ENCODE results near the gene FAM186B.
"Not testable (repeated sequence)": the region's sequence is repeated elsewhere in the genome, so short reads cannot be mapped to it uniquely, and the experiment has no call there.

Gene FAM186B

DNA sequence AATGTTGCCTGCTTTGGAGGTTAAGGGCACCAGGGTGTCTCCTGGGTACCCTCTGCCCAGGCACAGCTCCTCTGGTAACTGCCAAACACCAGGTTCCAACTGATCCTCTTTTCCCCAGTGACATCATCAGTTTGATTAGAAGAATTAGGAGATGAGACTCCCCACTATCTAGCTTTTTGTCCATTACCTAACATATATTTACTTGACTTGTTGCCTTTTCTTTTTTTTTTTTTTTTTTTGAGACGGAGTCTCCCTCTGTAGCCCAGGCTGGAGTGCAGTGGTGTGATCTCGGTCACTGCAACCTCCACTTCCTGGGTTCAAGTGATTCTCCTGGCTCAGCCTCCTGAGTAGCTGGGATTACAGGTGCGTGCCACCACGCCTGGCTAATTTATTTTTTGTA, at the start of gene FAM186B:
Gene FAM186B, minus strand, starts transcription at position 101 of the 400 bp plus-strand sequence. CDS start 162 bp downstream, outside the sequence.
- not testable (repeated sequence) for DNase-seq (ENCODE audit: low read depth)

DNA sequence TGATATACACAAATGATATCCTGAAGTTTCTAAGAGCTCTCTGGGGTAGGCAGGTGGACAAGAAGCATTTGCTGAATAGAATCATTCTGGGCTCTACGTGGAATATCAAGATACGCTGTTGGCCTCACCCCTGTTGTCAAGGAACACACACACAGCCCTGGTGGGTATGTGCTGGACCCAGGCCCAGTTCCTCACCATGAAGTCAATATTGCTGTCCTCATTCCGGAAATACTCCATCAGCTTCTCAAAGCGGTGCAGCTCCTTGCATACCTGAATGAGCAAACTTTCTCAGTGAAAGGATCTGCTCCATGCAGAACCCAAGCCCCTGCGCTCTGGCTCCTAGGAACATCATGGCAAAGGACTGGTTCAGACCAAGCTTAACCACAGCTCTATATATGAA, 49.3 kb upstream of the FAM186B start:
- DNase-seq (ENCODE audit: low read depth): no peak

GRCh38 chr12:49652921-49653520, 47.6 kb upstream of the FAM186B start:
- no peak for DNase-seq (ENCODE audit: low read depth)

DNA sequence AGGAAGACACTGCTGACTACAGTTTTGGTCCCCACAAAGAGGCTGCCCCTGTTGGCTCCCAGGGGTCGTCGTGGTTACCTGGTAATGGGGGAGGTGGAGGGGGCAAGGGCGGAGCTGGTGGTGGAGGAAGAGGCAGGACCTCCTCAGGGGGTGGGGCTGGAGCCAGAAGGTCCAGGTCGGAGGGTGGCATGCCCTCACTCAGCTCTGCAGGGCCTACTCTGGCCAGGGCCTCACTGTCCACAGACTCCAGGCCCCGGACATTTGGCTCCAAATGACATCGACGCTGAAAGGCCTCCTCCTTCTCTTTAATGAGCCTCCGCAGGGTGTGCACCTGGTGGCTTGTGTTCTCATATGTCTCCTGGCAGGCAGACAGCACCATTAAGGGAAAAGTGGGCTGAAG, 46.4 kb upstream of the FAM186B start:
- no peak for DNase-seq (ENCODE audit: low read depth)

GRCh38 chr12:49649892-49650291, 44.5 kb upstream of the FAM186B start:
- DNase-seq (ENCODE audit: low read depth): no peak

DNA sequence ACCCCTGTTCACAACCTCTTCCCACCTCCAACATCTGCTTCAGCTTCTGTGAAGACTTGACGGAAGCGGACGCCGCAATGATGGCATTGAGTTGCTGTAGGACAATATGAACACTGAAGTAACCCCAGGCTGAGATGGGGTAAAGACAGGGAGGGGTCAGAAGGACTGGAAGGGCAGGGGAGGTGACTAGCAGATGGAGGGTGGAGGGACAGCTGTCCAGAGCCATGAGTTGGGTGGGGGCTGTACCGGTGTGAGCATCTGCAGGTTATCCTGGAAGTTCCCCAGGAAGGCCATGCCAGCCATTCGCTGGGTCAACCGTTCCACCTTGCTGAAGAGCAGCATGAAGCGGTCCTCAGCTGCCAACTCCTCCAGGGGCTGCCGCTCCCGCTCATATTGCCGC, 44.0 kb upstream of the FAM186B start:
- no peak for DNase-seq (ENCODE audit: low read depth)

- no peak for DNase-seq (ENCODE audit: low read depth)
Measured at GRCh38 chr12:49648712-49649003, 43.2 kb upstream of the FAM186B start.

DNA sequence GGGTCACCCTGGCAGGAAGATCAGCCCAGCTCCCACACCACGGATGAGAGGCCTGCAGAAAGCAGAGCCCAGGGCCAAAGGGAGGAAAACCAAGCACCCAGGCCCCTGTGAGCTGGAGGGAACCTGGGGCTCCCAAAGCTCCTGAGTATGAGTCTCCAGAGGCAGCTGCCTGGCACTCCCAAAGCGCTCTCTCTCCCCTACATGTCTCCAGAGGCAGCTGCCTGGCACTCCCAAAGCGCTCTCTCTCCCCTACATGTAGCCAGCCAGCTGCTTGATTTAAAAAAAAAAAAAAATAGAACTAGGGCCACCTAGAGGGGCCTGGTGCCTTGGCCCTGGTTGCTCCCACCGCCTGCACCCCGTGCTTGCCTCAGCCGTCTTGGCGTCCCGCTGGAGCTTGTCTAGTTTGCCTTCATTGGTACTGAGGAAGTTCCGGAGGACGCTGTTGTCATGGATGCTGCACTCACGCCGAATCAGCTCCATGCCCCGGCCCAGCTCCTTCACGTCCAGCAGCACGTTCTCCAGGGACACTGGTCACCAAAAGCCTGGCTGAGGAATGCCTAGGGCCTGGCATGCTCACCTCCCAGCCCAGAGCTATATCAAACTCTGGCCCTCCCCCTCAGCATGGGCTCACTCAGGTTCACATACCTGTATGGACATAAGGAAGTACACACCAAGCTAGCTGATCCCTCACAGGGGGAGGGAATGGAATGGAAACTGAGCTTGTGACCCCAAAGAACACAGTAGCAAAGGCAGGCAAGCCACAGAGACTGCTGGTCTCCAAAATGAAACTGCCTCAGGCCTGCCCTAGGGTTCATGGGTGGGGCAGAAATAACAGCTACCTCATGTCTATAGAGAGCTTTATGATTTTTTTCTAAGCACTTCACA, 42.6 kb upstream of the FAM186B start:
- DNase-seq (ENCODE audit: low read depth): no peak

DNA sequence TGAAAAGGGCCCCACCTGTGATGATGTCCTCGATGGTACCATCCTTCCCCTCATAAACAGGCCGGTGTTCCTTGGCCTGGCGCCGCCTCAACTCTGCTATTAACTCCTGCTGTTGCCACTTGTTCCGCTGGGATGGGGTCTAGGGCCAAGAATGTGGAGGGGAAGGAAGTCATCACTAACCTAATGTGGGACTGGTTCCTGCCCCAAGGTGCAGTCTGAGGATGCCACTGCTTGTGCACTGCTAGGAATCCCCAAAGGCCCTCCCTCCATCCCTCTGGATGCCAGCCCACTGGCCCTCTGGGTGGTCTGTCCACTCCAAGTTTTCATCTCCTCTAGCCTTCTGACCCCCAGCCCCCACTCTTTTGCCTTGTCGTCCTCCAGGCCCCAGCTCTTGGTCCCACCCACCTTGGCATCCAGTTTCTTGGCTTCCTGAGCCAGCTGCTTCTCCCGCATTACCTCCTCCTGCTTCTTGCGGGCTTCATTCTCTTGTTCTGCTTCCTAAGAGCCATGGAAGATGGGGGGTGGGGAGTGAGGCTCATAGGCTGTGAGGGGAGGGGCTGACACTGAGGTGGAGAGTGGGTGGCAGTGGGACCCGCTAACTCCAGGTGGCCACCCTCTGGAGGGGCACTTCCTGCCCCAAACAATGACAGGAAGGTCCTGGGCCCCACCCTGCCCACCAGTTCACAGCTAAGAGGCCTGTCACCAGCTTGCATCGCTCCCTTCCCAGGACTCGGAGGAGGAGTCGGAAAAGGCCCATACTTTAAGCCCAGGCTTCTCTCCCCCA, 41.6 kb upstream of the FAM186B start:
- DNase-seq (ENCODE audit: low read depth): no peak

- no peak for DNase-seq (ENCODE audit: low read depth)
Measured at GRCh38 chr12:49646331-49646830, 40.9 kb upstream of the FAM186B start.

- DNase-seq (ENCODE audit: low read depth): no peak
Measured at GRCh38 chr12:49645146-49646039, 40.0 kb upstream of the FAM186B start.

DNA sequence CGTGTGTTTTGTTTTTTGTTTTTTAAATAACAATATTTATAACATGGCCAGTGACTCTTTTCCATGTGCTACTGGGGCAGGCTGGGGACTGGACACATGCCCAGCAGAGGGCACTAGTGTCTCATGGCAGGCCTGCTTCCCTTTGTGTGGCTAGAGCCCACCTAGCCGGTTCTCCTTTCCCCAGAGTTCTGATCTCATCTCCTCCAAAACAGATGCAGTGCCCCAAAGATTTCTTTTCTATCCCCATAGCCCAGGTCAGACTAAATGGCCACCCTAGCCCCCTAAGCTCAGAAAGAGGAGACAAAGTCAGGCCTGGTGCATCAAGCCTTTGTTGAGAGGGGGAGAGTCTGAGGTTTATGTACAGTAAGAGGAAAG, 39.2 kb upstream of the FAM186B start:
- peak; percentile 72 for DNase-seq (ENCODE audit: low read depth)

DNA sequence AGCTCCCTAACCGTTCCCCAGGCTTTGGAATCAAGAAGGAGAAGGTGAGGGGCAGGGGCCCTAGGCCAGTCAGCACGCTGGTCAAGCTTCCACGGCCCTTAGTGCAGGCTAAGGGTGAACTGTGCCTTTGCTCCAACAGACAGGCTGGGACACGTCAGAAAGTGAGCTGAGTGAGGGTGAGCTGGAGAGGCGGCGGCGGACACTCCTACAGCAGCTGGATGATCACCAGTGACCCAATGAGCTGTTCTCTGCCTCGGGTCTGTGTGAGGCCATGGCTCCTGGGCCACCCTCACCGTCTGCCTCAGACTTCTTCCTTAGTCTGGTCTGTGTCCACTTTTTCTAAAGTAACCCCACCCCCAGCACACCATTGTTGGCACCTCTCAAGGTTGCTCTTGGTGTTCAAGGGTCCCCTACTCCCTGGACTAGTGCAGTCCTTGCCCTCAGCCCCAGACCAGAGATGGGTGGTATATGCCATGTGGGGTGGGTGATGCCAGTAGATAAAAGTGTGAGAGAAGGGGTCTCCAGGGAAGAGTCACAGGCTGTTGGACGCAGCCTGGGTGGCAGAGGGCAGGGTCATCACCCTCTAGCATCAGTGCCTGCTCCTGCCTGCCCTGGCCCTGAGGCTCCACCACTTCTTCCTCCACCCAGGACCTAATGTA, 38.7 kb upstream of the FAM186B start:
- DNase-seq (ENCODE audit: low read depth): no peak

DNA sequence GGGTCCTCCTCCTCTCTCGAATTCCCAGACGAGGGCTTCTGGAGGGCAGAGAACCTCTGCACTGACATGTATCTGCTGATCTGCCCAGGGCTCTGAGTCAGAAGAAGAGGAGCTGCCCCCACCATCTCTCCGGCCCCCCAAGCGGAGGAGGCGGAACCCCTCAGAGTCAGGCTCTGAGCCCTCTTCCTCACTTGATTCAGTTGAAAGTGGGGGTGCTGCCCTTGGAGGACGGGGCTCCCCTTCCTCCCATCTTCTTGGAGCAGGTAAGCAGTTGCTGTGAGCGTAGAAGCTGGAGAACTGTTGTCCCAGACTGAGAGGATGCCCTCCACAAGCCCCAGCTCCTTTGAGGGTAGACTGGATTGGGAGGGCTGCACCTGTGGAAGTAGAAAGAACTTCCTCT, 37.7 kb upstream of the FAM186B start:
- DNase-seq (ENCODE audit: low read depth): no peak

DNA sequence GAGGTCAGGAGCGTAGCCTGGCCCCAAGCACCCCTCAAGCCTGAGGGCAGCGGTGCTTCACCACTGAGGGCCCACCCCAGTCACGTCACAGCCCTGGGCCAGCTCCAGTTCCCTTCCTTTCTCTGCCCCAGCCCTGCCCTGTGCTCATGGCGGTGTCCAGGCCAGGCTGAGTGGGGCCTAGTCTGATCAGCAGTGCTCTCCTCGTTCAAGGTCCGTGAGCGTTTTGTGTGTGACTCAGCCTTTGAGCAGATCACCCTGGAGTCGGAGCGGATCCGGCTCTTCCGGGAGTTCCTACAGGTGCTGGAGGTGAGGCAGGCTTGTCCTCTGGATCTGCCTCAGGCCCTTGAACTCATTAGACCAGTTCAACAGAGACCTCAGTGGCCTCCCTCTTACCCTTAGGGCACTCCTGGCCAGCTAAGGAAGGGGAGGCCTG, 36.9 kb upstream of the FAM186B start:
- DNase-seq (ENCODE audit: low read depth): no peak

- no peak for DNase-seq (ENCODE audit: low read depth)
Measured at GRCh38 chr12:49641748-49642369, 36.4 kb upstream of the FAM186B start.

DNA sequence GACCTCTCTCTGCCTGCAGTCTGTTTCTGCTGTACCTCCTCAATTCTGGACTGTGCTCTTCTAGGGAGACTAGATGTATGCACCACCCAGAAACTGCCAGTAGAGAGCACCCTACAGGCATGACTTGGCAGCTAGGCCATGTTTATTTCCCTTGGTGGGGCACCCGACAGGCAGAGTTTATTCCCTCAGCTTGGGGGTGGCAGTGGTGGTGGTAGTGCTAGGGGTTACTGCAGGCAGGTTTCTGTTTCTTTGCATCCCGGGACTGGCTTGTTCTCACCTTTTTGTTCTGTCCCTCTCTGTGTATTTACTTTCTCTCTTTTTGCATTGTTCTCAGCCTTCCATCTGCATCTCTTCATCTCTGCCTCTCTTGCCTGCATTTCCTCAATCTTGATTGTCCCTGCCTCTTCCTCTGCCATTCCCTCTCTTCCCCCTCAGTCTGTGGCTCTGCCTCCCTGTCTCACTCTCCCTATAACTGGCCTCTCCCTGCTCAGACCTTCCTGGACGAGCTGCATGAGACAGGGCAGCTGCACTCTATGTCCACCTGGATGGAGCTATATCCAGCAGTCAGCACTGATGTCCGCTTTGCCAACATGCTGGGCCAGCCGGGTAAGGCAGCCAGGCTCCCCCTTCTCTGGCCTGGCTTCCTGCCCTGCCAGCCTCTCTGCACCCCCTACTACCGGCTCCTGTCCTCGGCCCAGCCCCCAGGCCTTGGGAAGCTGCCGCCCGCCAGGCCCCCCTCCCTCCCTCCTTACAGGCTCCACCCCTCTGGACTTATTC, 31.7 kb upstream of the FAM186B start:
- DNase-seq (ENCODE audit: low read depth): peak; percentile 20

GRCh38 chr12:49636574-49636973, 31.1 kb upstream of the FAM186B start:
- no peak for DNase-seq (ENCODE audit: low read depth)

DNA sequence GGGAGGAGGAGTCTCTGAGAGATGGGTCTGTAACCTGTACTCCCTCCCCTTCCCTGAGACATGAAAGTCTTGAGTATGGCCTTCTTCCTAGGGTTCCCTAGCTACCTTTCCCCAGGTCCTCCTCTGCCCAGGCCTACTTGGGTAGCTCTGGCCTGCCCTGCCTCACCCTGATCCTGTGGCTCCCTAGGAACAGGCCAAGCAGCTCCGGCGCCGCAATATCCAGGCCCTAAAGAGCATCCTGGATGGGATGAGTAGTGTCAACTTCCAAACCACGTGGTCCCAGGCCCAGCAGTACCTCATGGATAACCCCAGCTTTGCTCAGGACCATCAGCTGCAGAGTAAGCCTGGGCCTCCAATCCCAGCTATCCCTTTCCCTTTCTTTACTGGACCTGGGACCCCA, 30.2 kb upstream of the FAM186B start:
- no peak for DNase-seq (ENCODE audit: low read depth)

GRCh38 chr12:49635036-49635435, 29.6 kb upstream of the FAM186B start:
- no peak for DNase-seq (ENCODE audit: low read depth)

Data from activated gamma-delta T cell treated with anti-CD3 and anti-CD28 coated beads, Interleukin-2, amount 50 U/mL, for 16 hours (primary cell).